NK-92 treated with Interleukin-12 subunit alpha and Interleukin-12 subunit beta, amount 100 ng/mL, for 24 hours (cell line): ENCODE data around the gene SEC24C.
"Not testable (repeated sequence)": the region's sequence is repeated elsewhere in the genome, so short reads cannot be mapped to it uniquely, and the experiment has no call there.

Source experiments
- DNase-seq: peaks from one replicate; lab custom pipeline; 2025; lab: John Stamatoyannopoulos, UW

The SEC24C gene

GRCh38 chr10:73771722-73772280 lies 27.6 kb downstream of the SEC24C start:
- no peak for DNase-seq

- peak; percentile 92 for DNase-seq
Observed at GRCh38 chr10:73772281-73773151, 28.3 kb downstream of the SEC24C start.

GRCh38 chr10:73773152-73773879 lies 29.1 kb downstream of the SEC24C start:
- no peak for DNase-seq

- peak; percentile 56 for DNase-seq
Observed at GRCh38 chr10:73774637-73775036, 30.5 kb downstream of the SEC24C start.

GRCh38 chr10:73779018-73779417 lies 34.8 kb downstream of the SEC24C start:
- no peak for DNase-seq

GRCh38 chr10:73779539-73780197 lies 35.5 kb downstream of the SEC24C start:
- DNase-seq, result no peak

- no peak for DNase-seq
Observed at GRCh38 chr10:73780301-73780700, 36.1 kb downstream of the SEC24C start.

- DNase-seq, result no peak
Observed at GRCh38 chr10:73780966-73781365, 36.8 kb downstream of the SEC24C start.

GRCh38 chr10:73781548-73781878 lies 37.3 kb downstream of the SEC24C start:
- DNase-seq, result no peak

- DNase-seq, result peak; percentile 84
Observed at GRCh38 chr10:73781879-73782748, 37.9 kb downstream of the SEC24C start, which contains the start of gene CHCHD1. CHCHD1 (plus strand) TSS chr10:73782048; CDS start chr10:73782076, 28 bp downstream.

- DNase-seq, result no peak
Observed at GRCh38 chr10:73782749-73783085, 38.5 kb downstream of the SEC24C start.

- peak; percentile 75 for DNase-seq
Observed at GRCh38 chr10:73785211-73785720, 41.1 kb downstream of the SEC24C start, which contains the start of gene ZSWIM8. ZSWIM8 (plus strand) TSS chr10:73785606; CDS start chr10:73785879, 273 bp downstream.

GRCh38 chr10:73785721-73786511 lies 41.7 kb downstream of the SEC24C start:
- peak; percentile 10 for DNase-seq

- no peak for DNase-seq
Observed at GRCh38 chr10:73786512-73786885, 42.3 kb downstream of the SEC24C start.

- not testable (repeated sequence) for DNase-seq
Observed at GRCh38 chr10:73787031-73787800, 43.0 kb downstream of the SEC24C start.

- no peak for DNase-seq
Observed at GRCh38 chr10:73788864-73789658, 44.9 kb downstream of the SEC24C start.

- DNase-seq, result no peak
Observed at GRCh38 chr10:73789659-73790055, 45.5 kb downstream of the SEC24C start.

GRCh38 chr10:73790886-73791625 lies 46.9 kb downstream of the SEC24C start:
- DNase-seq, result no peak
